ENCODE measurements around the gene CATSPERD. TPM values are rescaled to one million over a fixed set of nuclear protein-coding genes. Genes with fewer than 3 reads are reported as not detected.

Gene CATSPERD
- total RNA-seq, 1 experiment from 2014 or later: not detected

- Mint-ChIP-seq H3K27me3 (ENCODE audit: low read depth) (peaks cover 42% of the 10 kb centered on the region), H3K27ac (no peak overlapping the region), H3K4me1 (peaks cover 16 to 30% of the 10 kb centered on the region in 2 experiments), H3K36me3 (ENCODE audit: insufficient read depth in 1 of 3, low read depth in 3 of 3) (peaks cover 0 to 4% (median 0%) of the 10 kb centered on the region in 3 experiments; a peak in 2 of 7 replicates), H3K9me3 (peaks cover 0 to 4% of the 10 kb centered on the region in 2 experiments; a peak in 3 of 5 replicates), H3K4me3 (peak overlapping the region; percentile 65 to 84)
- Histone ChIP-seq H3T11ph (ENCODE audit: low read length) (no peak overlapping the region), H3K79me1 (ENCODE audit: insufficient read depth, low read depth, low read length, poor library complexity, severe bottlenecking) (no peaks in the 10 kb centered on the region), H3K27me3 (ENCODE audit: insufficient read depth, low read length) (no peaks in the 10 kb centered on the region; the same call in 1 of the 2 replicates), H2BK120ac (ENCODE audit: low read depth, low read length, poor library complexity, severe bottlenecking) (no peak overlapping the region), H3K9ac (ENCODE audit: extremely low read depth, insufficient read length, low read length) (no peak overlapping the region), H2BK20ac (ENCODE audit: low read depth, low read length, poor library complexity, severe bottlenecking) (no peak overlapping the region), H3K23me2 (ENCODE audit: insufficient read length, low read depth, low read length, poor library complexity, severe bottlenecking) (peaks cover 6% of the 10 kb centered on the region), H3K56ac (ENCODE audit: insufficient read length, low read depth, low read length) (no peak overlapping the region), H3K79me2 (ENCODE audit: insufficient read depth, low read length) (no peaks in the 10 kb centered on the region), H3K14ac (ENCODE audit: insufficient read depth, low read length) (no peak overlapping the region), H2BK15ac (ENCODE audit: low read depth, low read length) (no peak overlapping the region), H2AK5ac (ENCODE audit: insufficient read length, low read length) (no peak overlapping the region), H3K9me3 (ENCODE audit: control insufficient read depth, low read depth, low read length) (no peaks in the 10 kb centered on the region), H4K20me1 (ENCODE audit: control insufficient read depth, insufficient read depth, insufficient read length) (no peaks in the 10 kb centered on the region), H2AFZ (ENCODE audit: low read length) (no peak overlapping the region), H3K27ac (ENCODE audit: insufficient read length, low read depth, low read length) (no peak overlapping the region), H3K18ac (ENCODE audit: insufficient read length, low read depth, low read length) (no peak overlapping the region), H3K4me1 (ENCODE audit: insufficient read depth, low read length) (no peaks in the 10 kb centered on the region), H4K5ac (ENCODE audit: insufficient read length, low read depth, low read length) (no peak overlapping the region), H4K91ac (ENCODE audit: insufficient read length, low read depth, low read length) (no peak overlapping the region), H2BK12ac (ENCODE audit: insufficient read length, low read depth, low read length) (no peak overlapping the region), H3K4ac (ENCODE audit: low read depth, low read length) (no peak overlapping the region), H3K23ac (ENCODE audit: insufficient read length, low read depth, low read length) (no peak overlapping the region), H4K8ac (replicated peaks; ENCODE audit: insufficient read length, low read depth, low read length) (no peak overlapping the region), H3K4me2 (ENCODE audit: insufficient read depth, insufficient read length, low read length) (no peak overlapping the region), H2BK5ac (ENCODE audit: insufficient read length, low read length) (no peak overlapping the region)
- DNase-seq: no peak
- TF ChIP-seq, protein P1, sequence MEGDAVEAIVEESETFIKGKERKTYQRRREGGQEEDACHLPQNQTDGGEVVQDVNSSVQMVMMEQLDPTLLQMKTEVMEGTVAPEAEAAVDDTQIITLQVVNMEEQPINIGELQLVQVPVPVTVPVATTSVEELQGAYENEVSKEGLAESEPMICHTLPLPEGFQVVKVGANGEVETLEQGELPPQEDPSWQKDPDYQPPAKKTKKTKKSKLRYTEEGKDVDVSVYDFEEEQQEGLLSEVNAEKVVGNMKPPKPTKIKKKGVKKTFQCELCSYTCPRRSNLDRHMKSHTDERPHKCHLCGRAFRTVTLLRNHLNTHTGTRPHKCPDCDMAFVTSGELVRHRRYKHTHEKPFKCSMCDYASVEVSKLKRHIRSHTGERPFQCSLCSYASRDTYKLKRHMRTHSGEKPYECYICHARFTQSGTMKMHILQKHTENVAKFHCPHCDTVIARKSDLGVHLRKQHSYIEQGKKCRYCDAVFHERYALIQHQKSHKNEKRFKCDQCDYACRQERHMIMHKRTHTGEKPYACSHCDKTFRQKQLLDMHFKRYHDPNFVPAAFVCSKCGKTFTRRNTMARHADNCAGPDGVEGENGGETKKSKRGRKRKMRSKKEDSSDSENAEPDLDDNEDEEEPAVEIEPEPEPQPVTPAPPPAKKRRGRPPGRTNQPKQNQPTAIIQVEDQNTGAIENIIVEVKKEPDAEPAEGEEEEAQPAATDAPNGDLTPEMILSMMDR (conservative IDR thresholded peaks at IDR 0.05): no peak
- no CpG with 5 or more reads among the region's 6 CpGs for WGBS (ENCODE audit: extremely low coverage, insufficient read length, low lambda C conversion rate)
These were observed 85.7 kb downstream of the CATSPERD start for GRCh38 chr19:5806133-5806489.

Data from H9 (cell line).